A549 (cell line): ENCODE measurements around the gene HLA-DQA1.
"Not testable (repeated sequence)": the region's sequence is repeated elsewhere in the genome, so short reads cannot be mapped to it uniquely, and the experiment has no call there.

Experiments
- CEBPB ChIP-seq, 2 experiments: fragments of >200 bp in 1 of 2; sonication (Bioruptor Twin) in 1 of 2; formaldehyde crosslinking in 1 of 2; IDR thresholded peaks; 2 replicates each; pipeline ENCODE4 v1.6.1; 2012 to 2016
- EP300 ChIP-seq, 2 experiments: fragments of >200 bp; sonication (Bioruptor Twin); formaldehyde crosslinking; IDR thresholded peaks; 2 replicates in 1 of 2; 3 replicates in 1 of 2; pipeline ENCODE4 v1.6.1; 2016 to 2017
- JUN ChIP-seq, 2 experiments: fragments of >200 bp; sonication (Bioruptor Twin); formaldehyde crosslinking; IDR thresholded peaks; 2 replicates in 1 of 2; 3 replicates in 1 of 2; pipeline ENCODE4 v1.6.1; 2016 to 2017
- KDM1A ChIP-seq: fragments of 200-600 bp; sonication (generic); IDR thresholded peaks from 2 replicates; pipeline ENCODE4 v1.6.1; 2016; ENCODE audit warnings: low read depth, mild to moderate bottlenecking
- KDM5A ChIP-seq: fragments of 200-600 bp; sonication (generic); IDR thresholded peaks from 2 replicates; pipeline ENCODE4 v1.6.1; 2016; ENCODE audit warnings: antibody characterized with exemption, mild to moderate bottlenecking
- MAZ ChIP-seq: fragments of 150-350 bp; IDR thresholded peaks from 2 replicates; pipeline ENCODE4 v1.6.1; 2014; ENCODE audit warnings: antibody characterized with exemption, low read depth, low read length, borderline replicate concordance
- POLR2A ChIP-seq: IDR thresholded peaks from 2 replicates; pipeline ENCODE4 v1.6.1; 2012; ENCODE audit warnings: mild to moderate bottlenecking, low read length
- SMC3 ChIP-seq: fragments of >200 bp; sonication (Bioruptor Twin); formaldehyde crosslinking; IDR thresholded peaks from 3 replicates; pipeline ENCODE4 v1.6.1; 2018; ENCODE audit warnings: inconsistent platforms
- TF ChIP-seq, protein P1 (sequence below): fragments of >200 bp; sonication (Bioruptor Twin); formaldehyde crosslinking; IDR thresholded peaks from 3 replicates; pipeline ENCODE4 v1.5.1; 2016
- TF ChIP-seq, protein P2 (sequence below): fragments of 200-600 bp; sonication (generic); IDR thresholded peaks from 2 replicates; pipeline ENCODE4 v1.6.1; 2016; ENCODE audit warnings: antibody characterized with exemption, mild to moderate bottlenecking, moderate library complexity
- TF ChIP-seq, protein P3 (sequence below): fragments of 450-650 bp; IDR thresholded peaks from 2 replicates; pipeline ENCODE4 v1.6.1; 2014; ENCODE audit warnings: antibody characterized with exemption
- TF ChIP-seq, protein P4 (sequence below): IDR thresholded peaks from 2 replicates; pipeline ENCODE4 v1.6.1; 2012
- TF ChIP-seq, protein P5 (sequence below): fragments of 150-350 bp; IDR thresholded peaks from 2 replicates; pipeline ENCODE4 v1.6.1; 2014; ENCODE audit warnings: low read depth, mild to moderate bottlenecking, low read length

DNA sequence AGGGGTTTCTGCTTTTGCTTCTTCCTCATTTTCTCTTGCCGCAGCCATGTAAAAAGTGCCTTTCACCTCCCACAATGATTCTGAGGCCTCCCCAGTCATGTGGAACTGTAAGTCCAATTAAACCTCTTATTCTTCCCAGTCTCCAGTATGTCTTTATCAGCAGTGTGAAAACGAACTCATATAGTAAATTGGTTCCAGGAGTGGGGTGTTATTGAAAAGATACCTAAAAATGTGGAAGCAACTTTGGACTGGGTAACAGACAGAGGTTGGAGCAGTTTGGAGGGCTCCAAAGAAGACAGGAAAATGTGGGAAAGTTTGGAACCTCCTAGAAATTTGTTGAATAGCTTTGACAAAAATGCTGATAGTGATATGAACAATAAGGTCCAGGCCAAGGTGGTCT, 34.7 kb downstream of the HLA-DQA1 start:
- TF ChIP-seq, protein P1, sequence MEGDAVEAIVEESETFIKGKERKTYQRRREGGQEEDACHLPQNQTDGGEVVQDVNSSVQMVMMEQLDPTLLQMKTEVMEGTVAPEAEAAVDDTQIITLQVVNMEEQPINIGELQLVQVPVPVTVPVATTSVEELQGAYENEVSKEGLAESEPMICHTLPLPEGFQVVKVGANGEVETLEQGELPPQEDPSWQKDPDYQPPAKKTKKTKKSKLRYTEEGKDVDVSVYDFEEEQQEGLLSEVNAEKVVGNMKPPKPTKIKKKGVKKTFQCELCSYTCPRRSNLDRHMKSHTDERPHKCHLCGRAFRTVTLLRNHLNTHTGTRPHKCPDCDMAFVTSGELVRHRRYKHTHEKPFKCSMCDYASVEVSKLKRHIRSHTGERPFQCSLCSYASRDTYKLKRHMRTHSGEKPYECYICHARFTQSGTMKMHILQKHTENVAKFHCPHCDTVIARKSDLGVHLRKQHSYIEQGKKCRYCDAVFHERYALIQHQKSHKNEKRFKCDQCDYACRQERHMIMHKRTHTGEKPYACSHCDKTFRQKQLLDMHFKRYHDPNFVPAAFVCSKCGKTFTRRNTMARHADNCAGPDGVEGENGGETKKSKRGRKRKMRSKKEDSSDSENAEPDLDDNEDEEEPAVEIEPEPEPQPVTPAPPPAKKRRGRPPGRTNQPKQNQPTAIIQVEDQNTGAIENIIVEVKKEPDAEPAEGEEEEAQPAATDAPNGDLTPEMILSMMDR, result not testable (repeated sequence)
- TF ChIP-seq, protein P2, sequence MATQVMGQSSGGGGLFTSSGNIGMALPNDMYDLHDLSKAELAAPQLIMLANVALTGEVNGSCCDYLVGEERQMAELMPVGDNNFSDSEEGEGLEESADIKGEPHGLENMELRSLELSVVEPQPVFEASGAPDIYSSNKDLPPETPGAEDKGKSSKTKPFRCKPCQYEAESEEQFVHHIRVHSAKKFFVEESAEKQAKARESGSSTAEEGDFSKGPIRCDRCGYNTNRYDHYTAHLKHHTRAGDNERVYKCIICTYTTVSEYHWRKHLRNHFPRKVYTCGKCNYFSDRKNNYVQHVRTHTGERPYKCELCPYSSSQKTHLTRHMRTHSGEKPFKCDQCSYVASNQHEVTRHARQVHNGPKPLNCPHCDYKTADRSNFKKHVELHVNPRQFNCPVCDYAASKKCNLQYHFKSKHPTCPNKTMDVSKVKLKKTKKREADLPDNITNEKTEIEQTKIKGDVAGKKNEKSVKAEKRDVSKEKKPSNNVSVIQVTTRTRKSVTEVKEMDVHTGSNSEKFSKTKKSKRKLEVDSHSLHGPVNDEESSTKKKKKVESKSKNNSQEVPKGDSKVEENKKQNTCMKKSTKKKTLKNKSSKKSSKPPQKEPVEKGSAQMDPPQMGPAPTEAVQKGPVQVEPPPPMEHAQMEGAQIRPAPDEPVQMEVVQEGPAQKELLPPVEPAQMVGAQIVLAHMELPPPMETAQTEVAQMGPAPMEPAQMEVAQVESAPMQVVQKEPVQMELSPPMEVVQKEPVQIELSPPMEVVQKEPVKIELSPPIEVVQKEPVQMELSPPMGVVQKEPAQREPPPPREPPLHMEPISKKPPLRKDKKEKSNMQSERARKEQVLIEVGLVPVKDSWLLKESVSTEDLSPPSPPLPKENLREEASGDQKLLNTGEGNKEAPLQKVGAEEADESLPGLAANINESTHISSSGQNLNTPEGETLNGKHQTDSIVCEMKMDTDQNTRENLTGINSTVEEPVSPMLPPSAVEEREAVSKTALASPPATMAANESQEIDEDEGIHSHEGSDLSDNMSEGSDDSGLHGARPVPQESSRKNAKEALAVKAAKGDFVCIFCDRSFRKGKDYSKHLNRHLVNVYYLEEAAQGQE, result not testable (repeated sequence)
- TF ChIP-seq KDM1A; POLR2A; EP300 (IDR thresholded peaks at IDR 0.05); JUN (IDR thresholded peaks at IDR 0.05); KDM5A; MAZ; SMC3; CEBPB (IDR thresholded peaks at IDR 0.05): not testable (repeated sequence)
- TF ChIP-seq, protein P3, sequence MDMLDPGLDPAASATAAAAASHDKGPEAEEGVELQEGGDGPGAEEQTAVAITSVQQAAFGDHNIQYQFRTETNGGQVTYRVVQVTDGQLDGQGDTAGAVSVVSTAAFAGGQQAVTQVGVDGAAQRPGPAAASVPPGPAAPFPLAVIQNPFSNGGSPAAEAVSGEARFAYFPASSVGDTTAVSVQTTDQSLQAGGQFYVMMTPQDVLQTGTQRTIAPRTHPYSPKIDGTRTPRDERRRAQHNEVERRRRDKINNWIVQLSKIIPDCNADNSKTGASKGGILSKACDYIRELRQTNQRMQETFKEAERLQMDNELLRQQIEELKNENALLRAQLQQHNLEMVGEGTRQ, result not testable (repeated sequence)
- TF ChIP-seq, protein P4, sequence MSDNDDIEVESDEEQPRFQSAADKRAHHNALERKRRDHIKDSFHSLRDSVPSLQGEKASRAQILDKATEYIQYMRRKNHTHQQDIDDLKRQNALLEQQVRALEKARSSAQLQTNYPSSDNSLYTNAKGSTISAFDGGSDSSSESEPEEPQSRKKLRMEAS, result not testable (repeated sequence)
- TF ChIP-seq, protein P5, sequence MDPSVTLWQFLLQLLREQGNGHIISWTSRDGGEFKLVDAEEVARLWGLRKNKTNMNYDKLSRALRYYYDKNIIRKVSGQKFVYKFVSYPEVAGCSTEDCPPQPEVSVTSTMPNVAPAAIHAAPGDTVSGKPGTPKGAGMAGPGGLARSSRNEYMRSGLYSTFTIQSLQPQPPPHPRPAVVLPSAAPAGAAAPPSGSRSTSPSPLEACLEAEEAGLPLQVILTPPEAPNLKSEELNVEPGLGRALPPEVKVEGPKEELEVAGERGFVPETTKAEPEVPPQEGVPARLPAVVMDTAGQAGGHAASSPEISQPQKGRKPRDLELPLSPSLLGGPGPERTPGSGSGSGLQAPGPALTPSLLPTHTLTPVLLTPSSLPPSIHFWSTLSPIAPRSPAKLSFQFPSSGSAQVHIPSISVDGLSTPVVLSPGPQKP, result not testable (repeated sequence)
